GM12878 (cell line): Measurements from ENCODE around the gene IKBIP. TPM values are rescaled to one million over a fixed set of nuclear protein-coding genes. Genes with fewer than 3 reads are reported as not detected.

Source experiments
- ATAC-seq: fragments of 200-7000 bp; cut with Tn5 transposase; 3 replicates; pipeline ENCODE4 v1.9.1; 2020; ENCODE audit warnings: mild to moderate bottlenecking, moderate library complexity
- BruUV-seq: library from RNA; stranded (reverse); fragments of 400-500 nt; replicated peaks from 2 replicates; lab custom pipeline; 2021; lab: Mats Ljungman, UMichigan
- CTCF ChIA-PET: fragments of 300-600 bp; sonication (Branson Sonifier 250); formaldehyde crosslinking; extraction: SDS; loops from one replicate; lab custom pipeline; 2021; ENCODE audit warnings: inconsistent platforms; lab: Yijun Ruan, JAX
- POLR2A ChIA-PET: fragments of 350-600 bp; formaldehyde crosslinking; extraction: SDS; loops from one replicate; lab custom pipeline; 2021; ENCODE audit warnings: inconsistent platforms; lab: Charles Lee
- RAD21 ChIA-PET: fragments of 300-600 bp; sonication (Branson Sonifier 250); formaldehyde crosslinking; loops from one replicate; lab custom pipeline; 2023; ENCODE audit warnings: antibody characterized with exemption; ENCODE audit not compliant: unreplicated experiment; lab: Charles Lee
- SMC1A ChIA-PET: fragments of 300-600 bp; sonication (Branson Sonifier 250); formaldehyde crosslinking; loops from one replicate; lab custom pipeline; 2023; ENCODE audit not compliant: unreplicated experiment, uncharacterized antibody; lab: Charles Lee
- DNase-seq: peaks from one replicate; pipeline ENCODE4 v3.0.0-alpha.2; 2011; ENCODE audit warnings: low read depth, low spot score
- FAIRE-seq: peaks from 3 replicates; lab custom pipeline; 2011; peaks lifted over from hg19 to GRCh38; lab: Jason Lieb, UNC
- H2AFZ ChIP-seq: 2 replicates; pipeline ENCODE4 v1.6.0; 2011; ENCODE audit warnings: low read depth, low read length, control low read depth; ENCODE audit not compliant: control insufficient read depth
- H3K27ac ChIP-seq: 2 replicates; pipeline ENCODE4 v1.5.1; 2011; ENCODE audit warnings: control low read depth; ENCODE audit not compliant: control insufficient read depth, insufficient read depth
- H3K27me3 ChIP-seq, 2 experiments: replicated peaks in 1 of 2; 2 replicates each; pipeline versions ENCODE4 v1.6.0 to v1.6.1; 2011; ENCODE audit warnings: low read length in 1 of 2; ENCODE audit not compliant: control insufficient read depth in 2 of 2, insufficient read depth in 2 of 2
- H3K36me3 ChIP-seq, 2 experiments: 2 replicates each; pipeline ENCODE4 v1.5.1; 2011; ENCODE audit warnings: low read length in 1 of 2; ENCODE audit not compliant: control insufficient read depth in 2 of 2, insufficient read depth in 2 of 2
- H3K4me1 ChIP-seq: 2 replicates; pipeline ENCODE4 v1.6.1; 2011; ENCODE audit warnings: mild to moderate bottlenecking, low read length, moderate library complexity, mixed read lengths; ENCODE audit not compliant: control insufficient read depth, insufficient read depth
- H3K4me2 ChIP-seq: 2 replicates; pipeline ENCODE4 v1.6.0; 2011; ENCODE audit warnings: control low read depth; ENCODE audit not compliant: control insufficient read depth, insufficient read depth
- H3K4me3 ChIP-seq: fragments of 200-600 bp; sonication (generic); 2 replicates; pipeline ENCODE4 v1.5.1; 2016
- H3K79me2 ChIP-seq: 2 replicates; pipeline ENCODE4 v1.6.0; 2011; ENCODE audit warnings: low read length; ENCODE audit not compliant: control insufficient read depth, insufficient read depth
- H3K9ac ChIP-seq: 2 replicates; pipeline ENCODE4 v1.8.0; 2011; ENCODE audit warnings: low read length, control low read depth, mixed read lengths; ENCODE audit not compliant: control insufficient read depth, insufficient read depth
- H3K9me3 ChIP-seq: replicated peaks from 3 replicates; pipeline ENCODE4 v1.5.1; 2011; ENCODE audit warnings: mild to moderate bottlenecking, low read length; ENCODE audit not compliant: control insufficient read depth, insufficient read depth
- H4K20me1 ChIP-seq: 2 replicates; pipeline ENCODE4 v1.6.0; 2011; ENCODE audit not compliant: control insufficient read depth, insufficient read depth
- DPF2 ChIP-seq: fragments of 450-650 bp; IDR thresholded peaks from 2 replicates; pipeline ENCODE4 v1.6.1; 2017; ENCODE audit warnings: mild to moderate bottlenecking
- EGR1 ChIP-seq, 2 experiments: IDR thresholded peaks; 1 replicate in 1 of 2; 2 replicates in 1 of 2; pipeline ENCODE4 v1.6.1; 2011 to 2012; ENCODE audit warnings: low read depth in 2 of 2, low read length in 2 of 2, borderline replicate concordance in 1 of 2, mild to moderate bottlenecking in 1 of 2, moderate library complexity in 1 of 2
- FOXM1 ChIP-seq: IDR thresholded peaks from 2 replicates; pipeline ENCODE4 v1.6.1; 2012; ENCODE audit warnings: low read depth, mild to moderate bottlenecking, inconsistent platforms, low read length, moderate library complexity
- IKZF1 ChIP-seq: fragments of 450-650 bp; conservative IDR thresholded peaks from 2 replicates; pipeline ENCODE4 v1.6.1; 2017; ENCODE audit warnings: antibody characterized with exemption, mild to moderate bottlenecking
- MEF2B ChIP-seq: fragments of 450-650 bp; IDR thresholded peaks from 2 replicates; pipeline ENCODE4 v1.6.1; 2018; ENCODE audit warnings: mild to moderate bottlenecking, moderate library complexity; ENCODE audit not compliant: partially characterized antibody, poor library complexity, severe bottlenecking
- PML ChIP-seq: IDR thresholded peaks from 2 replicates; pipeline ENCODE4 v1.6.1; 2012; ENCODE audit warnings: low read length, inconsistent platforms
- RUNX3 ChIP-seq: IDR thresholded peaks from 2 replicates; pipeline ENCODE4 v1.6.1; 2012; ENCODE audit warnings: low read length, inconsistent platforms
- SIN3A ChIP-seq: IDR thresholded peaks from 2 replicates; pipeline ENCODE4 v1.6.1; 2012; ENCODE audit warnings: low read depth, low read length, improper control_type of control experiment
- ZBTB33 ChIP-seq: fragments of 450-650 bp; IDR thresholded peaks from 2 replicates; pipeline ENCODE4 v1.6.1; 2017; ENCODE audit warnings: mild to moderate bottlenecking
- WGBS: methylation state at CpG from one replicate; pipeline ENCODE4 v1.1.6; 2016; ENCODE audit warnings: low lambda C conversion rate; ENCODE audit not compliant: insufficient replicate concordance, insufficient coverage; ENCODE audit errors: missing lambda C conversion rate; 5-methylcytosine and 5-hydroxymethylcytosine counted together
- in situ Hi-C: fragments of 300-500 bp; cut with MboI; formaldehyde crosslinking; loops from 9 replicates; pipeline ENCODE4 v1.14.3; 2018; ENCODE audit warnings: mixed read lengths
- intact Hi-C: fragments of 100-400 bp; cut with micrococcal nuclease; formaldehyde crosslinking; loops from one replicate; pipeline ENCODE4 v1.14.2; 2022; ENCODE audit not compliant: unreplicated experiment
- polyA plus RNA-seq, 11 experiments: library from polyadenylated mRNA; depleted of rRNA in 4 of 11; unstranded in 6 of 11; stranded (reverse) in 5 of 11; fragments of >200 nt; fragmentation: Nextera tagmentation in 4 of 11; fragmentation: Illumina TruSeq in 1 of 11; extraction: Ambion mirVana in 4 of 11; extraction: Trizol in 1 of 11; gene quantifications; 1 replicate in 1 of 11; 2 replicates in 10 of 11; pipeline versions ENCODE4 v1.2.1 to v1.2.3, GENCODE V29; 2011 to 2016; ENCODE audit warnings: inconsistent platforms in 2 of 11, missing spikeins in 2 of 11, low read depth in 1 of 11
- total RNA-seq, 4 experiments: library from RNA; depleted of rRNA in 3 of 4; stranded (reverse); fragments of >200 nt in 3 of 4; fragmentation: Illumina TruSeq in 1 of 4; extraction: Trizol in 1 of 4; gene quantifications; 2 replicates each; pipeline versions ENCODE4 v1.2.1 to v1.2.3, GENCODE V29; 2013 to 2021
- TF ChIP-seq, protein P1 (sequence below): fragments of 450-650 bp; conservative IDR thresholded peaks from 2 replicates; pipeline ENCODE4 v1.6.1; 2017; ENCODE audit warnings: mild to moderate bottlenecking, moderate library complexity
- TF ChIP-seq, protein P2 (sequence below): IDR thresholded peaks from 2 replicates; pipeline ENCODE4 v1.6.1; 2011; ENCODE audit warnings: mild to moderate bottlenecking, low read depth, low read length, moderate library complexity; ENCODE audit not compliant: insufficient replicate concordance
- TF ChIP-seq, protein P3 (sequence below): fragments of 450-650 bp; IDR thresholded peaks from 2 replicates; pipeline ENCODE4 v1.6.1; 2017; ENCODE audit warnings: mild to moderate bottlenecking, moderate library complexity

The IKBIP gene
- total and polyA plus RNA-seq, 10 of the 15 experiments (the other 5 are each of a cell fraction or from before 2014, with no cell fraction given), result 5.4 to 34.5 (median 18.4) TPM

DNA sequence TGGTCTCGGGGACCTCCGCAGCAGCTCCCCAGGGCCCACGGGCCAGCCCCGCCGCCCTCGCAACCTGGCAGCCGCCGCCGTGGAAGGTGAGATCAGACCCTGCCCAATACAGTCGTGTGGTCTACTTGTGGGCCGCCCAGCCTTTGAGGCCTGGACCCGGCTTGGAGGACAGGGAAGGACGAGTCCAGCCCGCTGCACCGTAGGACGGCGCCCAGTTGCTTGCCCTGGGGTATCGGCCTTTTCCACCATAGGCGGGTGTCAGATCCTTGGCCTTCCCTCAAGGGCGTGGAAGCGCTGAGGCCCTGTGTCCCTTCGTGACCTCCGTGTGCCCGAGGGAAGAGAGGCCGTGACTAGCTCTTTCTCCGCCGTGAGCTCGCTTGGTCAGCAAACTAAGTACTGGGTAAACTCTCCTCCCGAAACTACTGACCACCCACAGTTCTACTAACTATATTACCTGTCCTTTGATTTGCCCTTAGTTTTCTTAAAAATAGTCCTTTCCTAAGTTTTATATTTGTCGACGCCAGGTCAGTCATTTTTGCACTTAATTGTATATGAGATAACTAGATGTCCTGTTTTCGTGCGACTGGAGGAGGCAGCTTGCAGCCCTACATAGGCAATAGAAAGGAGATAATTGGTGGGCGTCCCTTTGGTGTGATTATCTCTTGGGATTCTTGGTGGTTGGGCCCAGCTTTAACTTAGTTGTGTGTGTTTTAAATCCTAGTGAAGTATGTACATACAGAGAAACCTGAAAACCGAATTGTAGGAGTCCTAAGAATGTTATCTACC is 50.3 kb downstream of the IKBIP start:
- POLR2A ChIA-PET, result interaction anchor here (0.6 to 5.1 kb wide), 17 partner anchors 9 to 128 kb away, joined by 3 to 49 read pairs (median 4); partner anchors contain the start of gene IKBIP
- WGBS, result under 1% methylated on average over 35 of the region's 35 CpGs
- ATAC-seq, result peak; percentile 34
- in situ Hi-C loops (no loop called here), intact Hi-C loops (loop anchor here (5.0 kb wide), 1 partner anchor 77 kb away; the partner anchor contains the start of gene TMPO)
- BruUV-seq, result no TSS peak
- RAD21 ChIA-PET, result interaction anchor here (0.8 to 5.1 kb wide), 14 partner anchors 8 to 160 kb away, joined by 3 to 27 read pairs (median 4); partner anchors contain the start of genes APAF1 and IKBIP
- peaks cover 2 to 17% of the 10 kb centered on the region in 2 experiments for H3K36me3 ChIP-seq
- no peak overlapping the region for H2AFZ ChIP-seq
- SMC1A ChIA-PET, result interaction anchor here (0.7 to 7.0 kb wide), 19 partner anchors 9 to 160 kb away, joined by 3 to 54 read pairs (median 7); partner anchors contain the start of genes APAF1 and IKBIP
- H3K27ac ChIP-seq, result peak overlapping the region; percentile 84
- FAIRE-seq, result no peak
- no peaks in the 10 kb centered on the region for H3K27me3 ChIP-seq
- no peaks in the 10 kb centered on the region for H3K9me3 ChIP-seq
- CTCF ChIA-PET, result interaction anchor here (0.8 to 5.3 kb wide), 19 partner anchors 11 to 405 kb away, joined by 3 to 48 read pairs (median 4); no protein-coding TSS in a partner anchor
- H3K79me2 ChIP-seq, result peaks cover 52% of the 10 kb centered on the region
- H3K4me3 ChIP-seq, result peak overlapping the region; percentile 87
- H3K9ac ChIP-seq, result peak overlapping the region; percentile 99
- DNase-seq, result no peak
- H3K4me1 ChIP-seq, result no peaks in the 10 kb centered on the region
- H3K4me2 ChIP-seq, result peak overlapping the region; percentile 91
- H4K20me1 ChIP-seq, result no peaks in the 10 kb centered on the region; the same call in 1 of the 2 replicates
- no peak for TF ChIP-seq FOXM1
- TF ChIP-seq, protein P1, sequence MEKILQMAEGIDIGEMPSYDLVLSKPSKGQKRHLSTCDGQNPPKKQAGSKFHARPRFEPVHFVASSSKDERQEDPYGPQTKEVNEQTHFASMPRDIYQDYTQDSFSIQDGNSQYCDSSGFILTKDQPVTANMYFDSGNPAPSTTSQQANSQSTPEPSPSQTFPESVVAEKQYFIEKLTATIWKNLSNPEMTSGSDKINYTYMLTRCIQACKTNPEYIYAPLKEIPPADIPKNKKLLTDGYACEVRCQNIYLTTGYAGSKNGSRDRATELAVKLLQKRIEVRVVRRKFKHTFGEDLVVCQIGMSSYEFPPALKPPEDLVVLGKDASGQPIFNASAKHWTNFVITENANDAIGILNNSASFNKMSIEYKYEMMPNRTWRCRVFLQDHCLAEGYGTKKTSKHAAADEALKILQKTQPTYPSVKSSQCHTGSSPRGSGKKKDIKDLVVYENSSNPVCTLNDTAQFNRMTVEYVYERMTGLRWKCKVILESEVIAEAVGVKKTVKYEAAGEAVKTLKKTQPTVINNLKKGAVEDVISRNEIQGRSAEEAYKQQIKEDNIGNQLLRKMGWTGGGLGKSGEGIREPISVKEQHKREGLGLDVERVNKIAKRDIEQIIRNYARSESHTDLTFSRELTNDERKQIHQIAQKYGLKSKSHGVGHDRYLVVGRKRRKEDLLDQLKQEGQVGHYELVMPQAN, result 0 out of 2 replicates have a peak, but pooled peaks have one; percentile 3
- TF ChIP-seq PML, result 0 out of 2 replicates have a peak, but pooled peaks have one; percentile 4
- TF ChIP-seq DPF2, result 0 out of 2 replicates have a peak, but pooled peaks have one; percentile 43
- TF ChIP-seq ZBTB33, result no peak
- no peak for TF ChIP-seq IKZF1
- TF ChIP-seq MEF2B, result no peak
- TF ChIP-seq, protein P2, sequence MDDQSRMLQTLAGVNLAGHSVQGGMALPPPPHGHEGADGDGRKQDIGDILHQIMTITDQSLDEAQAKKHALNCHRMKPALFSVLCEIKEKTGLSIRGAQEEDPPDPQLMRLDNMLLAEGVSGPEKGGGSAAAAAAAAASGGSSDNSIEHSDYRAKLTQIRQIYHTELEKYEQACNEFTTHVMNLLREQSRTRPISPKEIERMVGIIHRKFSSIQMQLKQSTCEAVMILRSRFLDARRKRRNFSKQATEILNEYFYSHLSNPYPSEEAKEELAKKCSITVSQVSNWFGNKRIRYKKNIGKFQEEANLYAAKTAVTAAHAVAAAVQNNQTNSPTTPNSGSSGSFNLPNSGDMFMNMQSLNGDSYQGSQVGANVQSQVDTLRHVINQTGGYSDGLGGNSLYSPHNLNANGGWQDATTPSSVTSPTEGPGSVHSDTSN, result no peak
- no peak for TF ChIP-seq SIN3A
- peak in 1 of 2 experiments; percentile 16; a peak in 1 of 3 replicates for TF ChIP-seq EGR1 (IDR thresholded peaks at IDR 0.05; ENCODE audit: borderline replicate concordance in 1 of 2, low read depth in 2 of 2, low read length in 2 of 2)
- TF ChIP-seq, protein P3, sequence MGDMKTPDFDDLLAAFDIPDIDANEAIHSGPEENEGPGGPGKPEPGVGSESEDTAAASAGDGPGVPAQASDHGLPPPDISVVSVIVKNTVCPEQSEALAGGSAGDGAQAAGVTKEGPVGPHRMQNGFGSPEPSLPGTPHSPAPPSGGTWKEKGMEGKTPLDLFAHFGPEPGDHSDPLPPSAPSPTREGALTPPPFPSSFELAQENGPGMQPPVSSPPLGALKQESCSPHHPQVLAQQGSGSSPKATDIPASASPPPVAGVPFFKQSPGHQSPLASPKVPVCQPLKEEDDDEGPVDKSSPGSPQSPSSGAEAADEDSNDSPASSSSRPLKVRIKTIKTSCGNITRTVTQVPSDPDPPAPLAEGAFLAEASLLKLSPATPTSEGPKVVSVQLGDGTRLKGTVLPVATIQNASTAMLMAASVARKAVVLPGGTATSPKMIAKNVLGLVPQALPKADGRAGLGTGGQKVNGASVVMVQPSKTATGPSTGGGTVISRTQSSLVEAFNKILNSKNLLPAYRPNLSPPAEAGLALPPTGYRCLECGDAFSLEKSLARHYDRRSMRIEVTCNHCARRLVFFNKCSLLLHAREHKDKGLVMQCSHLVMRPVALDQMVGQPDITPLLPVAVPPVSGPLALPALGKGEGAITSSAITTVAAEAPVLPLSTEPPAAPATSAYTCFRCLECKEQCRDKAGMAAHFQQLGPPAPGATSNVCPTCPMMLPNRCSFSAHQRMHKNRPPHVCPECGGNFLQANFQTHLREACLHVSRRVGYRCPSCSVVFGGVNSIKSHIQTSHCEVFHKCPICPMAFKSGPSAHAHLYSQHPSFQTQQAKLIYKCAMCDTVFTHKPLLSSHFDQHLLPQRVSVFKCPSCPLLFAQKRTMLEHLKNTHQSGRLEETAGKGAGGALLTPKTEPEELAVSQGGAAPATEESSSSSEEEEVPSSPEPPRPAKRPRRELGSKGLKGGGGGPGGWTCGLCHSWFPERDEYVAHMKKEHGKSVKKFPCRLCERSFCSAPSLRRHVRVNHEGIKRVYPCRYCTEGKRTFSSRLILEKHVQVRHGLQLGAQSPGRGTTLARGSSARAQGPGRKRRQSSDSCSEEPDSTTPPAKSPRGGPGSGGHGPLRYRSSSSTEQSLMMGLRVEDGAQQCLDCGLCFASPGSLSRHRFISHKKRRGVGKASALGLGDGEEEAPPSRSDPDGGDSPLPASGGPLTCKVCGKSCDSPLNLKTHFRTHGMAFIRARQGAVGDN, result no peak
- TF ChIP-seq RUNX3, result no peak
